Transverse colon (tissue), 4 donors: ENCODE measurements around the gene RAPGEF1. TPM values are rescaled to one million over a fixed set of nuclear protein-coding genes. Genes with fewer than 3 reads are reported as not detected.

Experiments used
- DNase-seq: peaks from one replicate; pipeline ENCODE4 v3.0.0-alpha.2; 2019
- H3K27ac ChIP-seq, 4 donors: fragments of 200-600 bp; sonication (generic); 2 replicates each; pipeline ENCODE4 v1.5.1; 2016 to 2018; ENCODE audit warnings: inconsistent platforms in 4 of 4
- H3K27me3 ChIP-seq: fragments of 200-600 bp; sonication (generic); 2 replicates; pipeline ENCODE4 v1.5.1; 2017; ENCODE audit warnings: inconsistent platforms
- H3K36me3 ChIP-seq, 4 donors: fragments of 200-600 bp; sonication (generic); 2 replicates each; pipeline ENCODE4 v1.5.1; 2017 to 2019; ENCODE audit warnings: inconsistent platforms in 4 of 4
- H3K4me1 ChIP-seq, 4 donors: fragments of 200-600 bp; sonication (generic); 2 replicates each; pipeline ENCODE4 v1.5.1; 2017 to 2020; ENCODE audit warnings: inconsistent platforms in 4 of 4
- H3K4me3 ChIP-seq, 4 donors: fragments of 200-600 bp; sonication (generic); 1 replicate in 1 of 4; 2 replicates in 3 of 4; pipeline versions ENCODE4 v1.5.1 to v1.6.1; 2017 to 2019; ENCODE audit warnings: inconsistent platforms in 4 of 4
- H3K9me3 ChIP-seq, 2 donors: fragments of 200-600 bp; sonication (generic); 2 replicates each; pipeline ENCODE4 v1.5.1; 2017 to 2019; ENCODE audit warnings: inconsistent platforms in 2 of 2
- EP300 ChIP-seq: sonication (generic); formaldehyde crosslinking; IDR thresholded peaks from one replicate; pipeline ENCODE4 v1.6.1; 2017; ENCODE audit warnings: antibody characterized with exemption, low read depth
- POLR2A ChIP-seq: fragments of 450-650 bp; IDR thresholded peaks from one replicate; pipeline ENCODE4 v1.6.1; 2016; ENCODE audit warnings: antibody characterized with exemption, mild to moderate bottlenecking, moderate library complexity
- POLR2AphosphoS5 ChIP-seq, 3 donors: sonication (generic); formaldehyde crosslinking; IDR thresholded peaks; one replicate each; pipeline ENCODE4 v1.6.1; 2016; ENCODE audit warnings: antibody characterized with exemption in 3 of 3
- WGBS, 2 donors: methylation state at CpG; one replicate each; pipeline ENCODE4 v1.1.5; 2018; ENCODE audit warnings: low coverage in 1 of 2; 5-methylcytosine and 5-hydroxymethylcytosine counted together
- in situ Hi-C, 4 donors: fragments of 200-750 bp; cut with MboI; loops; one replicate each; pipeline versions ENCODE4 v1.15.0 to v1.15.1; 2017; ENCODE audit warnings: low sequenced_read_pairs in 3 of 4, low pct_ligation_motif_present in 1 of 4, low pct_unique_long_range_greater_than_20kb in 1 of 4
- intact Hi-C: fragments of 100-400 bp; cut with DNase I; formaldehyde crosslinking; loops from one replicate; pipeline ENCODE4 v1.15.1; 2023; ENCODE audit warnings: low total_unique reads
- total RNA-seq, 4 donors: library from RNA; depleted of rRNA; stranded (reverse); fragments of >200 nt; gene quantifications; one replicate each; pipeline ENCODE4 v1.1.0, GENCODE V29; 2016
- TF ChIP-seq, protein P1 (sequence below), 5 experiments: fragments of 200-600 bp in 3 of 5; fragments of 450-650 bp in 2 of 5; sonication (generic) in 3 of 5; IDR thresholded peaks; 1 replicate in 2 of 5; 2 replicates in 3 of 5; pipeline ENCODE4 v1.5.1; 2016 to 2017; ENCODE audit warnings: antibody characterized with exemption in 5 of 5, inconsistent platforms in 3 of 5, mild to moderate bottlenecking in 2 of 5, moderate library complexity in 1 of 5

Gene RAPGEF1
- total RNA-seq, 4 donors from 2014 or later, result 49.8 to 86.0 (median 55.1) TPM

DNA sequence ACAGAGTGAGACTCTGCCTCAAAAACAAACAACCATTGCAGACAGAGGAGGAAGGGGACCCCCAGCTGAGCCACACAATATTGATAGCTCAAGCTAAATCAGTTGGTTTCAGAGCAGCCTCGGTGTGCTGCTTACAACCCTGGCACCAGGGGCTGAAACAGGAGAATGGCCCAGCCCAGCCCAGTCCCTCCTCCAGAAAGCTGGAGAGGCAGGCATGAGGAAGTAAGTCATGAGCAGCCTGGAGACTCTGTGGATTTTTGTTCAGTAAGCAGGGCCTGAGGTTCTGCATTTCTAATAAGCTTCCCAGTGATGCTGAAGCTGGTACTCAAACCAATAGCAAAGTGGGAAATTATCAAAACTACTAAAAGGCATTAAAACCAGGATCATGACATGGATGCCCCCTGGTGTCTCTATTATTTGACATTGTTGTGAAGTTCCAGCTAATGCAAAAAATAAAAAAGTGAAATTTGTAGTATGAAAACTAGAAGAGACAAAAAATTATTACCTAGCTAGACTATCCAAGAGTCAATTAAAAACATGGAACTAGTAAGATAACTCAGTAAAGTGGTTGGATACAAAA is 180.4 kb downstream of the RAPGEF1 start:
- in situ Hi-C loops, result loop anchor here in 1 of 4 donors (25.0 kb wide), 1 partner anchor 703 kb away; no protein-coding TSS in a partner anchor
- 60% methylated on average over 1 of the region's 1 CpG; no CpG with 5 or more reads in 1 of the 2 donors for WGBS, 2 donors
- Histone ChIP-seq H3K36me3 (no peaks in the 10 kb centered on the region), H3K9me3 (no peaks in the 10 kb centered on the region), H3K4me1 (no peaks in the 10 kb centered on the region), H3K4me3 (no peak overlapping the region), H3K27ac (no peak overlapping the region), H3K27me3 (peaks cover 15% of the 10 kb centered on the region)
- no peak for DNase-seq
- no peak for TF ChIP-seq POLR2A
- no peak for TF ChIP-seq EP300
- TF ChIP-seq, protein P1, sequence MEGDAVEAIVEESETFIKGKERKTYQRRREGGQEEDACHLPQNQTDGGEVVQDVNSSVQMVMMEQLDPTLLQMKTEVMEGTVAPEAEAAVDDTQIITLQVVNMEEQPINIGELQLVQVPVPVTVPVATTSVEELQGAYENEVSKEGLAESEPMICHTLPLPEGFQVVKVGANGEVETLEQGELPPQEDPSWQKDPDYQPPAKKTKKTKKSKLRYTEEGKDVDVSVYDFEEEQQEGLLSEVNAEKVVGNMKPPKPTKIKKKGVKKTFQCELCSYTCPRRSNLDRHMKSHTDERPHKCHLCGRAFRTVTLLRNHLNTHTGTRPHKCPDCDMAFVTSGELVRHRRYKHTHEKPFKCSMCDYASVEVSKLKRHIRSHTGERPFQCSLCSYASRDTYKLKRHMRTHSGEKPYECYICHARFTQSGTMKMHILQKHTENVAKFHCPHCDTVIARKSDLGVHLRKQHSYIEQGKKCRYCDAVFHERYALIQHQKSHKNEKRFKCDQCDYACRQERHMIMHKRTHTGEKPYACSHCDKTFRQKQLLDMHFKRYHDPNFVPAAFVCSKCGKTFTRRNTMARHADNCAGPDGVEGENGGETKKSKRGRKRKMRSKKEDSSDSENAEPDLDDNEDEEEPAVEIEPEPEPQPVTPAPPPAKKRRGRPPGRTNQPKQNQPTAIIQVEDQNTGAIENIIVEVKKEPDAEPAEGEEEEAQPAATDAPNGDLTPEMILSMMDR (IDR thresholded peaks at IDR 0.05), result no peak
- no peak for TF ChIP-seq POLR2AphosphoS5 (IDR thresholded peaks at IDR 0.05)
- intact Hi-C loops, result no loop called here

DNA sequence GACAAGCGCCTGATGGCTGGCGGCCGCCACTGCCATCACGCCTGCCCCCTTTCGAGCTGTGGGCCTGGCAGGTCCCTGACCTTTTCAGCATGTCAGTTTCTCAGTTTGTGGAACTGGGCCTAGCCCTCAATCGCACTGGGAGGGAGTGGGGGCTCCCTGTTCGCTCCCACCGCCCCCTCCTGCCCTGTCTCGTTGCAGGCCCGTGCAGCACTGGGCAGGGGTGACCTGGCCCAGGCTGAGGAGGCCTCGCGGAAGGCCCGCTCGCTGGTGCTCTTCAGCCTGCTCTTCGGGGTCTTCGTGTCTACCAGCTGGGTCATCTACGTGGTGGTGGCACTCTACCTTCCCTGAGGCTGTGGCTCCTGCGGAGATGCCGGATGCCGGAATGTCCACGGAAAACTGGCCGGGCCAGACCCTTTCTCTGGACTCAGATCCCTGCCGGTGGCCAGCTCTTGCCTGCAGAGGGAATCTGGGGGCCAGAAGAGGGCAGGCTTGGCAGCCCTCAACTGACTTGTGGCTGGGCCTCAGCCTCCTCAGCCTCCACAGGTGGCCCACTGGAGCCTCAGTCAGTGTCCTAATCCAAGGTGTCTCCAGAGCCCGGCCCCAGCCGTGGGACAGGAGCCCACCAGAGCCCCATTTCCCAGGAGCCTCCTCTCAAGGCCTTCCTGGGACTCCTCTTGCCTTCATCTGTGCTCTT is 181.9 kb downstream of the RAPGEF1 start:
- H3K9me3 ChIP-seq, result no peaks in the 10 kb centered on the region
- no peak overlapping the region for H3K4me3 ChIP-seq
- DNase-seq, result no peak
- intact Hi-C loops, result no loop called here
- peaks cover 29% of the 10 kb centered on the region for H3K27me3 ChIP-seq
- no peak overlapping the region for H3K27ac ChIP-seq
- 94% methylated on average over 25 of the region's 25 CpGs; no CpG with 5 or more reads in 1 of the 2 donors for WGBS, 2 donors
- in situ Hi-C loops, result loop anchor here in 1 of 4 donors (25.0 kb wide), 1 partner anchor 704 kb away; no protein-coding TSS in a partner anchor
- H3K36me3 ChIP-seq, result no peaks in the 10 kb centered on the region
- H3K4me1 ChIP-seq, result no peaks in the 10 kb centered on the region
- TF ChIP-seq EP300, result no peak
- TF ChIP-seq, protein P1 (IDR thresholded peaks at IDR 0.05), result no peak
- TF ChIP-seq POLR2A, result no peak
- TF ChIP-seq POLR2AphosphoS5 (IDR thresholded peaks at IDR 0.05), result no peak

DNA sequence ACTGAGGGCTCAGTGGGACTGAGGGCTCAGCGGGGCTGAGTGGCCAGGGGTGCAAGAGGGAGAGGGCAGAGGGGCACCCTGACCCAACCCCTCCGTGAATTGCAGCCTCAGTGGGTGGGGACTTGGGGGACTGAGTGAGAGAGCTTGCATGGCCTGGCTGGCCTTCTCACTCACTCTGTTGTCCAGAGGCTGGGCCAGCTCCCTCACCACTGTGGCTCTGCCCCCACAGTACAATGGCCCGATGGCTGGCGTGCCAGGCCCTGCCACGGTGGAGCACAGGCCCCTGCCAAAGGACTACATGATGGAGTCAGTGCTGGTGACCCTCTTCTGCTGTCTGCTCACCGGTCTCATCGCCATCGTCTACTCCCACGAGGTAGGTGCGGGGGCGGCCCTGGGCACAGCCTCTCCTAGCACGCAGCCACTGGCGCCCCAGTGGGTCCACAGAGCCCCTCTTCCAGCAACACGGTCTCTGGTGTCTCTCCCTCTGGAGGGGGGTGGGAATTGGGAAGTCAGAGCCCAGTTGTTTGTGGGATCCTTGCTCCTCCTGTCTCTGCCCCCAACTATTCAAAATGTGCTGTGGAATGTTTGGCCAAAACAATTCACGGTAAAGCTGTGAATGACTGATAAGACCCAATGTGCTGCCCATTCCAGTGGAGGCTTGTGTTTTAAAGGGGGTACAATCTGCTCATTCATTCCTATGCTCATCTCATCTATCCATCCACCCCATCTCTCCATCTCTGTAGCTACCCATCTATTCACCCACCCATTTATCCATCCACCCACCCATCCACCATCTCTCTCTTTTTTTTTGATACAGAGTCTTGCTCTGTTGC is 183.8 kb downstream of the RAPGEF1 start:
- no peaks in the 10 kb centered on the region for H3K4me1 ChIP-seq
- intact Hi-C loops (no loop called here), in situ Hi-C loops (loop anchor here in 1 of 4 donors (25.0 kb wide), 1 partner anchor 706 kb away; no protein-coding TSS in a partner anchor)
- no peaks in the 10 kb centered on the region for H3K9me3 ChIP-seq
- no peaks in the 10 kb centered on the region for H3K36me3 ChIP-seq
- TF ChIP-seq EP300 (no peak), POLR2AphosphoS5 (IDR thresholded peaks at IDR 0.05) (no peak)
- TF ChIP-seq, protein P1 (IDR thresholded peaks at IDR 0.05), result no peak
- WGBS, 2 donors, result 80 to 93% methylated on average over 2 to 15 of the region's 15 CpGs
- H3K27ac ChIP-seq, result no peak overlapping the region
- H3K27me3 ChIP-seq, result peaks cover 29% of the 10 kb centered on the region
- no peak overlapping the region for H3K4me3 ChIP-seq
- no peak for DNase-seq

DNA sequence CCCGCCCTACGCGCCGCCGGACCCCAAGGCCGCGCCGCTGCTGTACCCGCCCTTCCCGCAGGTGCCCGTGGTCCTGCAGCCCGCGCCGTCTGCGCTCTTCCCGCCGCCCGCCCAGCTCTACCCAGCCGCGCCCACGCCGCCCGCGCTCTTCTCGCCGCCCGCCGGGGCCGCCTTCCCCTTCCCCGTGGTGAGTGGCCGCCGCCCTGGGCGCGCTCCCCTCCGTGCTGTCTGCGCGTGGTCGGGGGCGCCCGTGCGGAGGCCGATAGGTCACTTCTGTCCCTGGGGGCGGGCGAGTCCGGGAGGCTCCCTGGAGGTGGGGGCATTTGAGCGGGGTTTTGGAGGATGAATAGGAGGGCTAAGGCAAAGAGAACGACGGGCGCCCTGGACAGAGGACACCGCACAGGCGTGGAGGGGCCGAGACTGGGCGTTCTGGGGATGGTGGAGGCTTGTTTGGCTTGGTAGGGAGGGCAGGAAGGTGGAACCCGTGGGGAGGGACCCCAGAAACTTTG is 185.0 kb downstream of the RAPGEF1 start:
- WGBS, 2 donors, result 73% methylated on average over 45 of the region's 54 CpGs; no CpG with 5 or more reads in 1 of the 2 donors
- Histone ChIP-seq H3K36me3 (no peaks in the 10 kb centered on the region), H3K4me1 (no peaks in the 10 kb centered on the region), H3K4me3 (no peak overlapping the region), H3K9me3 (no peaks in the 10 kb centered on the region), H3K27ac (no peak overlapping the region), H3K27me3 (peaks cover 29% of the 10 kb centered on the region)
- in situ Hi-C loops, result loop anchor here in 1 of 4 donors (25.0 kb wide), 1 partner anchor 707 kb away; no protein-coding TSS in a partner anchor
- intact Hi-C loops, result no loop called here
- no peak for TF ChIP-seq POLR2A
- TF ChIP-seq, protein P1 (IDR thresholded peaks at IDR 0.05), result no peak
- no peak for TF ChIP-seq POLR2AphosphoS5 (IDR thresholded peaks at IDR 0.05)
- no peak for TF ChIP-seq EP300
- DNase-seq, result no peak
